HCT116 (cell line): ENCODE measurements around the gene ZNF48. TPM values are rescaled to one million over a fixed set of nuclear protein-coding genes. Genes with fewer than 3 reads are reported as not detected.

Source experiments
- ATAC-seq: fragments of 200-7000 bp; cut with Tn5 transposase; 2 replicates; pipeline ENCODE4 v1.9.1; 2020; ENCODE audit warnings: mild to moderate bottlenecking, moderate library complexity
- BruUV-seq: library from RNA; stranded (reverse); fragments of 400-500 nt; replicated peaks from 2 replicates; lab custom pipeline; 2021; lab: Mats Ljungman, UMichigan
- CTCF ChIA-PET: fragments of 300-600 bp; sonication (Branson Sonifier 250); formaldehyde crosslinking; loops from one replicate; lab custom pipeline; 2021; ENCODE audit warnings: antibody characterized with exemption; lab: Charles Lee
- POLR2A ChIA-PET: fragments of 300-600, 350-600 bp; sonication (Branson Sonifier 250); formaldehyde crosslinking; loops from one replicate; lab custom pipeline; 2021; ENCODE audit warnings: antibody characterized with exemption; lab: Charles Lee
- RAD21 ChIA-PET, 2 experiments: fragments of 300-600 bp; sonication (Branson Sonifier 250); formaldehyde crosslinking; loops; one replicate each; lab custom pipeline; 2023; ENCODE audit warnings: low total read pairs in 2 of 2; ENCODE audit not compliant: uncharacterized antibody in 2 of 2, unreplicated experiment in 2 of 2, low non-redundant PET in 1 of 2; lab: Charles Lee
- DNase-seq: peaks from one replicate; pipeline ENCODE4 v3.0.0-alpha.2; 2010; ENCODE audit warnings: low read depth, low spot score
- H2AFZ ChIP-seq: fragments of 200-600 bp; shearing (Covaris generic), sonication (generic); 2 replicates; pipeline ENCODE4 v1.6.1; 2017; ENCODE audit warnings: low read depth, mixed run types, mixed read lengths, antibody characterized with exemption, low read length; ENCODE audit not compliant: poor library complexity, severe bottlenecking
- H3K27ac ChIP-seq: 2 replicates; pipeline ENCODE4 v1.5.1; 2012; ENCODE audit warnings: low read depth, low read length
- H3K27me3 ChIP-seq: fragments of 200-600 bp; sonication (generic); 2 replicates; pipeline ENCODE4 v1.6.1; 2016; ENCODE audit warnings: mixed run types, low read length, mixed read lengths; ENCODE audit not compliant: insufficient read depth
- H3K36me3 ChIP-seq, 2 experiments: fragments of 200-500 bp in 1 of 2; fragments of 200-600 bp in 1 of 2; sonication (Bioruptor generic) in 1 of 2; sonication (generic) in 1 of 2; 2 replicates each; pipeline versions ENCODE4 v1.5.1 to v1.6.1; 2014 to 2016; ENCODE audit warnings: low read length in 2 of 2, inconsistent platforms in 1 of 2, mixed read lengths in 1 of 2, mixed run types in 1 of 2; ENCODE audit not compliant: insufficient read depth in 2 of 2, control insufficient read depth in 1 of 2
- H3K4me1 ChIP-seq, 2 experiments: fragments of 200-600 bp in 1 of 2; sonication (generic) in 1 of 2; 2 replicates each; pipeline versions ENCODE4 v1.5.1 to v1.6.1; 2012 to 2017; ENCODE audit warnings: low read length in 2 of 2, inconsistent platforms in 1 of 2, mild to moderate bottlenecking in 1 of 2, mixed read lengths in 1 of 2, mixed run types in 1 of 2, moderate library complexity in 1 of 2; ENCODE audit not compliant: insufficient read depth in 2 of 2, control insufficient read depth in 1 of 2
- H3K4me2 ChIP-seq: fragments of 200-600 bp; sonication (generic); 2 replicates; pipeline ENCODE4 v1.6.1; 2017; ENCODE audit warnings: mixed run types, low read length, mixed read lengths
- H3K4me3 ChIP-seq, 2 experiments: fragments of 200-600 bp in 1 of 2; sonication (generic) in 1 of 2; replicated peaks in 1 of 2; 2 replicates each; pipeline ENCODE4 v1.5.1; 2011 to 2016; ENCODE audit warnings: low read length in 2 of 2, control low read depth in 1 of 2, low read depth in 1 of 2, mild to moderate bottlenecking in 1 of 2, mixed read lengths in 1 of 2, mixed run types in 1 of 2
- H3K79me2 ChIP-seq: fragments of 200-600 bp; sonication (generic); 2 replicates; pipeline ENCODE4 v1.6.1; 2017; ENCODE audit warnings: mild to moderate bottlenecking, mixed run types, low read length, moderate library complexity, mixed read lengths; ENCODE audit not compliant: insufficient read depth
- H3K9ac ChIP-seq: fragments of 200-600 bp; sonication (generic); 2 replicates; pipeline ENCODE4 v1.6.1; 2016; ENCODE audit warnings: low read length, mixed read lengths
- H3K9me2 ChIP-seq: fragments of 200-600 bp; sonication (generic), shearing (Covaris generic); 2 replicates; pipeline ENCODE4 v1.6.1; 2017; ENCODE audit warnings: mixed run types, mild to moderate bottlenecking, moderate library complexity; ENCODE audit not compliant: insufficient read depth
- H3K9me3 ChIP-seq, 2 experiments: fragments of 200-500 bp in 1 of 2; fragments of 200-600 bp in 1 of 2; sonication (Bioruptor generic) in 1 of 2; sonication (generic) in 1 of 2; 2 replicates each; pipeline ENCODE4 v1.6.1; 2014 to 2017; ENCODE audit warnings: low read length in 2 of 2, mixed read lengths in 2 of 2, inconsistent platforms in 1 of 2, low read depth in 1 of 2, mild to moderate bottlenecking in 1 of 2, mixed run types in 1 of 2, moderate library complexity in 1 of 2; ENCODE audit not compliant: control insufficient read depth in 1 of 2, insufficient read depth in 1 of 2
- H4K20me1 ChIP-seq: fragments of 200-600 bp; sonication (generic), shearing (Covaris generic); 2 replicates; pipeline ENCODE4 v1.6.1; 2017; ENCODE audit warnings: mixed run types, mild to moderate bottlenecking, moderate library complexity; ENCODE audit not compliant: insufficient read depth
- EGR1 ChIP-seq: IDR thresholded peaks from 2 replicates; pipeline ENCODE4 v1.6.1; 2012; ENCODE audit warnings: low read depth
- EZH2 ChIP-seq: fragments of 200-600 bp; sonication (generic); IDR thresholded peaks from 2 replicates; pipeline ENCODE4 v1.6.1; 2017; ENCODE audit warnings: antibody characterized with exemption, mixed run types
- FOSL1 ChIP-seq: IDR thresholded peaks from 2 replicates; pipeline ENCODE4 v1.6.1; 2012; ENCODE audit warnings: low read depth
- POLR2A ChIP-seq: IDR thresholded peaks from 2 replicates; pipeline ENCODE4 v1.7.0; 2011; ENCODE audit warnings: borderline replicate concordance; ENCODE audit not compliant: insufficient read depth, insufficient read length; ENCODE audit errors: extremely low read depth
- REST ChIP-seq: IDR thresholded peaks from 2 replicates; pipeline ENCODE4 v1.6.1; 2012; ENCODE audit warnings: low read depth
- ZBTB33 ChIP-seq: IDR thresholded peaks from 2 replicates; pipeline ENCODE4 v1.6.1; 2011; ENCODE audit warnings: mild to moderate bottlenecking, low read length, moderate library complexity; ENCODE audit not compliant: insufficient replicate concordance; ENCODE audit errors: extremely low read depth
- ZNF274 ChIP-seq: fragments of 200-500 bp; sonication (Bioruptor generic); IDR thresholded peaks from 2 replicates; pipeline ENCODE4 v1.6.1; 2014; ENCODE audit warnings: mild to moderate bottlenecking, low read depth, low read length, inconsistent platforms
- intact Hi-C: fragments of 100-400 bp; cut with micrococcal nuclease; formaldehyde crosslinking; loops from 2 replicates; pipeline ENCODE4 v1.10.0; 2022
- total RNA-seq: library from RNA; stranded (reverse); gene quantifications from one replicate; pipeline ENCODE4 v1.2.1, GENCODE V29; 2021; ENCODE audit not compliant: unreplicated experiment
- TF ChIP-seq, protein P1 (sequence below), 3 experiments: fragments of 200-600 bp in 1 of 3; sonication (generic) in 1 of 3; IDR thresholded peaks in 2 of 3; conservative IDR thresholded peaks in 1 of 3; 2 replicates each; pipeline ENCODE4 v1.5.1; 2012 to 2017; ENCODE audit warnings: low read depth in 2 of 3, low read length in 2 of 3, antibody characterized with exemption in 1 of 3, borderline replicate concordance in 1 of 3, control low read depth in 1 of 3, mild to moderate bottlenecking in 1 of 3, mixed read lengths in 1 of 3, mixed run types in 1 of 3, moderate library complexity in 1 of 3; ENCODE audit not compliant: insufficient read depth in 1 of 3

Gene ZNF48
- total RNA-seq, 1 experiment from 2014 or later = 17.9 TPM

GRCh38 chr16:30352488-30353401 is 42.5 kb upstream of the ZNF48 start:
- intact Hi-C loops = no loop called here
- Histone ChIP-seq H3K9me2 (no peaks in the 10 kb centered on the region), H3K9ac (peak overlapping the region; percentile 28; the same call in 1 of the 2 replicates), H3K4me2 (peak overlapping the region; percentile 74), H3K79me2 (peaks cover 34% of the 10 kb centered on the region), H3K9me3 (no peaks in the 10 kb centered on the region), H3K36me3 (peaks cover 9 to 43% of the 10 kb centered on the region in 2 experiments; a peak in 2 of 4 replicates), H4K20me1 (no peaks in the 10 kb centered on the region), H2AFZ (no peak overlapping the region), H3K4me1 (peaks cover 39 to 54% of the 10 kb centered on the region in 2 experiments), H3K4me3 (no peak overlapping the region), H3K27ac (peak overlapping the region; percentile 59), H3K27me3 (no peaks in the 10 kb centered on the region)
- CTCF ChIA-PET = no interaction called here
- POLR2A ChIA-PET = no interaction called here
- no TSS peak for BruUV-seq
- RAD21 ChIA-PET = no interaction called here
- TF ChIP-seq, protein P1, sequence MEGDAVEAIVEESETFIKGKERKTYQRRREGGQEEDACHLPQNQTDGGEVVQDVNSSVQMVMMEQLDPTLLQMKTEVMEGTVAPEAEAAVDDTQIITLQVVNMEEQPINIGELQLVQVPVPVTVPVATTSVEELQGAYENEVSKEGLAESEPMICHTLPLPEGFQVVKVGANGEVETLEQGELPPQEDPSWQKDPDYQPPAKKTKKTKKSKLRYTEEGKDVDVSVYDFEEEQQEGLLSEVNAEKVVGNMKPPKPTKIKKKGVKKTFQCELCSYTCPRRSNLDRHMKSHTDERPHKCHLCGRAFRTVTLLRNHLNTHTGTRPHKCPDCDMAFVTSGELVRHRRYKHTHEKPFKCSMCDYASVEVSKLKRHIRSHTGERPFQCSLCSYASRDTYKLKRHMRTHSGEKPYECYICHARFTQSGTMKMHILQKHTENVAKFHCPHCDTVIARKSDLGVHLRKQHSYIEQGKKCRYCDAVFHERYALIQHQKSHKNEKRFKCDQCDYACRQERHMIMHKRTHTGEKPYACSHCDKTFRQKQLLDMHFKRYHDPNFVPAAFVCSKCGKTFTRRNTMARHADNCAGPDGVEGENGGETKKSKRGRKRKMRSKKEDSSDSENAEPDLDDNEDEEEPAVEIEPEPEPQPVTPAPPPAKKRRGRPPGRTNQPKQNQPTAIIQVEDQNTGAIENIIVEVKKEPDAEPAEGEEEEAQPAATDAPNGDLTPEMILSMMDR (IDR thresholded peaks at IDR 0.05 in 2 of 3, conservative IDR thresholded peaks at IDR 0.05 in 1 of 3; ENCODE audit: borderline replicate concordance in 1 of 3, insufficient read depth in 1 of 3, low read depth in 2 of 3, low read length in 2 of 3) = peak in 2 of 3 experiments; percentile 41 to 46; a peak in 3 of 6 replicates
- TF ChIP-seq FOSL1 = no peak
- ATAC-seq (no peak), DNase-seq (no peak)

- H3K9me3 ChIP-seq = no peaks in the 10 kb centered on the region
- intact Hi-C loops = no loop called here
- peaks cover 39 to 54% of the 10 kb centered on the region in 2 experiments for H3K4me1 ChIP-seq
- peak overlapping the region; percentile 74 for H3K4me2 ChIP-seq
- H4K20me1 ChIP-seq = no peaks in the 10 kb centered on the region
- no peak overlapping the region for H2AFZ ChIP-seq
- H3K36me3 ChIP-seq = peaks cover 9 to 46% of the 10 kb centered on the region in 2 experiments; a peak in 2 of 4 replicates
- no TSS peak for BruUV-seq
- RAD21 ChIA-PET = no interaction called here
- POLR2A ChIA-PET = no interaction called here
- H3K27me3 ChIP-seq = no peaks in the 10 kb centered on the region
- H3K4me3 ChIP-seq = peak overlapping the region; percentile 86 to 92
- ATAC-seq = no peak
- peak overlapping the region; percentile 92 for H3K27ac ChIP-seq
- CTCF ChIA-PET = interaction anchor here (2.0 kb wide), 2 partner anchors 17 to 56 kb away, joined by 7 to 10 read pairs; partner anchors contain the start of gene TBC1D10B
- no peaks in the 10 kb centered on the region for H3K9me2 ChIP-seq
- H3K9ac ChIP-seq = peak overlapping the region; percentile 99
- peaks cover 34% of the 10 kb centered on the region for H3K79me2 ChIP-seq
- no peak for DNase-seq
- TF ChIP-seq EGR1 (no peak), ZNF274 (no peak), POLR2A (no peak), EZH2 (no peak), REST (no peak), ZBTB33 (no peak)
Measured at GRCh38 chr16:30353438-30354129, 41.6 kb upstream of the ZNF48 start.
